ENCODE results near the gene JAK1.

DNA sequence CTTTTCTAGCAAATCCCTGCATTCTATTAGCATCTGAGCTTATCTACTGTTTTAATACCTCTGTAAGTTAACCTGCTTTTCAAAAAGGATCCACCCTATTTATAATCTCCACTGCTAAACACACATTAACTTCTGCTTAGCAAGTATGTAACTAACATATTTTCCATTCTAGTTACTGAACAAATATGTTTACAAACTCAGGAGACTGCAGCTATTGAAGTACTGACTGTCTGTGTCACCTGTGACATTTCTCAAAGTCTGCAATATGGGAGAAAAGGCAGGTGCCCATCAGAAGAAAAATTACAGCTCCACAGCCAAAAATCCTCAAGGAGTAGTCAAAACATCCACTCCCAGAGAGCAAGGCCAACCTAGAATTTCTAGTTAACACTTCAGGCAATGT lies 88.3 kb downstream of the JAK1 start:
- TF ChIP-seq, protein P1, sequence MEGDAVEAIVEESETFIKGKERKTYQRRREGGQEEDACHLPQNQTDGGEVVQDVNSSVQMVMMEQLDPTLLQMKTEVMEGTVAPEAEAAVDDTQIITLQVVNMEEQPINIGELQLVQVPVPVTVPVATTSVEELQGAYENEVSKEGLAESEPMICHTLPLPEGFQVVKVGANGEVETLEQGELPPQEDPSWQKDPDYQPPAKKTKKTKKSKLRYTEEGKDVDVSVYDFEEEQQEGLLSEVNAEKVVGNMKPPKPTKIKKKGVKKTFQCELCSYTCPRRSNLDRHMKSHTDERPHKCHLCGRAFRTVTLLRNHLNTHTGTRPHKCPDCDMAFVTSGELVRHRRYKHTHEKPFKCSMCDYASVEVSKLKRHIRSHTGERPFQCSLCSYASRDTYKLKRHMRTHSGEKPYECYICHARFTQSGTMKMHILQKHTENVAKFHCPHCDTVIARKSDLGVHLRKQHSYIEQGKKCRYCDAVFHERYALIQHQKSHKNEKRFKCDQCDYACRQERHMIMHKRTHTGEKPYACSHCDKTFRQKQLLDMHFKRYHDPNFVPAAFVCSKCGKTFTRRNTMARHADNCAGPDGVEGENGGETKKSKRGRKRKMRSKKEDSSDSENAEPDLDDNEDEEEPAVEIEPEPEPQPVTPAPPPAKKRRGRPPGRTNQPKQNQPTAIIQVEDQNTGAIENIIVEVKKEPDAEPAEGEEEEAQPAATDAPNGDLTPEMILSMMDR (IDR thresholded peaks at IDR 0.05): no peak
- TF ChIP-seq POLR2AphosphoS5 (IDR thresholded peaks at IDR 0.05; ENCODE audit: low read depth, low read length) (no peak), SIN3A (IDR thresholded peaks at IDR 0.05; ENCODE audit: borderline replicate concordance, insufficient read depth, low read depth, low read length) (no peak), TCF7L2 (IDR thresholded peaks at IDR 0.05; ENCODE audit: low read depth, low read length) (no peak)
- TF ChIP-seq, protein P2, sequence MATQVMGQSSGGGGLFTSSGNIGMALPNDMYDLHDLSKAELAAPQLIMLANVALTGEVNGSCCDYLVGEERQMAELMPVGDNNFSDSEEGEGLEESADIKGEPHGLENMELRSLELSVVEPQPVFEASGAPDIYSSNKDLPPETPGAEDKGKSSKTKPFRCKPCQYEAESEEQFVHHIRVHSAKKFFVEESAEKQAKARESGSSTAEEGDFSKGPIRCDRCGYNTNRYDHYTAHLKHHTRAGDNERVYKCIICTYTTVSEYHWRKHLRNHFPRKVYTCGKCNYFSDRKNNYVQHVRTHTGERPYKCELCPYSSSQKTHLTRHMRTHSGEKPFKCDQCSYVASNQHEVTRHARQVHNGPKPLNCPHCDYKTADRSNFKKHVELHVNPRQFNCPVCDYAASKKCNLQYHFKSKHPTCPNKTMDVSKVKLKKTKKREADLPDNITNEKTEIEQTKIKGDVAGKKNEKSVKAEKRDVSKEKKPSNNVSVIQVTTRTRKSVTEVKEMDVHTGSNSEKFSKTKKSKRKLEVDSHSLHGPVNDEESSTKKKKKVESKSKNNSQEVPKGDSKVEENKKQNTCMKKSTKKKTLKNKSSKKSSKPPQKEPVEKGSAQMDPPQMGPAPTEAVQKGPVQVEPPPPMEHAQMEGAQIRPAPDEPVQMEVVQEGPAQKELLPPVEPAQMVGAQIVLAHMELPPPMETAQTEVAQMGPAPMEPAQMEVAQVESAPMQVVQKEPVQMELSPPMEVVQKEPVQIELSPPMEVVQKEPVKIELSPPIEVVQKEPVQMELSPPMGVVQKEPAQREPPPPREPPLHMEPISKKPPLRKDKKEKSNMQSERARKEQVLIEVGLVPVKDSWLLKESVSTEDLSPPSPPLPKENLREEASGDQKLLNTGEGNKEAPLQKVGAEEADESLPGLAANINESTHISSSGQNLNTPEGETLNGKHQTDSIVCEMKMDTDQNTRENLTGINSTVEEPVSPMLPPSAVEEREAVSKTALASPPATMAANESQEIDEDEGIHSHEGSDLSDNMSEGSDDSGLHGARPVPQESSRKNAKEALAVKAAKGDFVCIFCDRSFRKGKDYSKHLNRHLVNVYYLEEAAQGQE (IDR thresholded peaks at IDR 0.05; ENCODE audit: insufficient read depth in 1 of 2, low read depth in 2 of 2, low read length in 1 of 2): no peak

All from Panc1 (cell line).